HL-60 (cell line): Measurements from ENCODE around the gene MYL10.

Experiments
- CTCF ChIP-seq: IDR thresholded peaks from one replicate; pipeline ENCODE4 v1.5.1; 2011; ENCODE audit warnings: low read length, control low read depth, inconsistent platforms; ENCODE audit not compliant: insufficient read depth
- GABPA ChIP-seq: IDR thresholded peaks from 2 replicates; pipeline ENCODE4 v1.6.1; 2012; ENCODE audit warnings: low read depth
- POLR2AphosphoS5 ChIP-seq: IDR thresholded peaks from 2 replicates; pipeline ENCODE4 v1.6.1; 2012; ENCODE audit warnings: low read depth
- REST ChIP-seq: IDR thresholded peaks from 2 replicates; pipeline ENCODE4 v1.6.1; 2012; ENCODE audit warnings: low read depth; ENCODE audit not compliant: insufficient replicate concordance

- TF ChIP-seq CTCF, result no peak
- no peak for TF ChIP-seq REST
- no peak for TF ChIP-seq POLR2AphosphoS5
- TF ChIP-seq GABPA, result no peak
Observed at GRCh38 chr7:101576998-101577397, 52.1 kb downstream of the MYL10 start.
